Gastrocnemius medialis (tissue), 4 donors: ENCODE data around the gene MTHFSD.

ENCODE experiments used
- POLR2A ChIP-seq, 2 donors: fragments of 450-650 bp; IDR thresholded peaks; one replicate each; pipeline ENCODE4 v1.6.1; 2017; ENCODE audit warnings: antibody characterized with exemption in 2 of 2, mild to moderate bottlenecking in 2 of 2, moderate library complexity in 2 of 2
- TF ChIP-seq, protein P1 (sequence below), 5 experiments: fragments of 450-650 bp in 3 of 5; fragments of 200-600 bp in 2 of 5; sonication (generic) in 2 of 5; IDR thresholded peaks in 4 of 5; conservative IDR thresholded peaks in 1 of 5; 1 replicate in 4 of 5; 2 replicates in 1 of 5; pipeline ENCODE4 v1.5.1; 2016 to 2019; ENCODE audit warnings: antibody characterized with exemption in 5 of 5, mild to moderate bottlenecking in 3 of 5, moderate library complexity in 3 of 5

DNA sequence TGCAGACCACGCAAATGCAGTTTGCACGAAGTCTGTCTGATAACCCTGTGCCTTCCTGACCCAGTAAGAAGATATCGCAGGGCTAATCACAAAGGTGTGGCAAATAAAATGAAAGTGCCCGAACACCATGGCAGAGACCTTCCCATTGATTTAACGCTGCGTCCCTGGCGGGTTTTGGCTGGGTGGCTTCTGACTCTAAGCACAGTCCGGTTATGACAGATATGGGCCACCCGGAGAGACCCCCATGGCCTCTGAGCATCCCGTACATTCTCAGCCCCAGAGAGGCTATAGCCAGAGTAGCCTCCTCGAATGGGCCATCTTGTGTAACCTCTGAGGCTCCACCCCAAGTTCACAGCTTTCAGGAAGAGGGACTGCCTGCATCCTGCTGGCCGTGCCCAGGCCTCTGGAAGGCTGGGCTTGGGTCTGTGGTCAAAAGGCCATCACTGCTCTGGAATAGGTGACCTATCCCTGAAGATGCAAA is 17.0 kb upstream of the MTHFSD start:
- TF ChIP-seq, protein P1, sequence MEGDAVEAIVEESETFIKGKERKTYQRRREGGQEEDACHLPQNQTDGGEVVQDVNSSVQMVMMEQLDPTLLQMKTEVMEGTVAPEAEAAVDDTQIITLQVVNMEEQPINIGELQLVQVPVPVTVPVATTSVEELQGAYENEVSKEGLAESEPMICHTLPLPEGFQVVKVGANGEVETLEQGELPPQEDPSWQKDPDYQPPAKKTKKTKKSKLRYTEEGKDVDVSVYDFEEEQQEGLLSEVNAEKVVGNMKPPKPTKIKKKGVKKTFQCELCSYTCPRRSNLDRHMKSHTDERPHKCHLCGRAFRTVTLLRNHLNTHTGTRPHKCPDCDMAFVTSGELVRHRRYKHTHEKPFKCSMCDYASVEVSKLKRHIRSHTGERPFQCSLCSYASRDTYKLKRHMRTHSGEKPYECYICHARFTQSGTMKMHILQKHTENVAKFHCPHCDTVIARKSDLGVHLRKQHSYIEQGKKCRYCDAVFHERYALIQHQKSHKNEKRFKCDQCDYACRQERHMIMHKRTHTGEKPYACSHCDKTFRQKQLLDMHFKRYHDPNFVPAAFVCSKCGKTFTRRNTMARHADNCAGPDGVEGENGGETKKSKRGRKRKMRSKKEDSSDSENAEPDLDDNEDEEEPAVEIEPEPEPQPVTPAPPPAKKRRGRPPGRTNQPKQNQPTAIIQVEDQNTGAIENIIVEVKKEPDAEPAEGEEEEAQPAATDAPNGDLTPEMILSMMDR (IDR thresholded peaks at IDR 0.05 in 4 of 5, conservative IDR thresholded peaks at IDR 0.05 in 1 of 5), result no peak
- TF ChIP-seq POLR2A (IDR thresholded peaks at IDR 0.05), result no peak
